Vagina (tissue), 2 donors: Measurements from ENCODE around the gene ASB7. TPM values are rescaled to one million over a fixed set of nuclear protein-coding genes. Genes with fewer than 3 reads are reported as not detected.
"Not testable (repeated sequence)": the region's sequence is repeated elsewhere in the genome, so short reads cannot be mapped to it uniquely, and the experiment has no call there.

Experiments used
- DNase-seq, 2 donors: peaks; one replicate each; pipeline ENCODE4 v3.0.0-alpha.2; 2017; ENCODE audit errors: extremely low spot score in 2 of 2
- H3K27ac ChIP-seq: fragments of 200-600 bp; sonication (generic); one replicate; pipeline ENCODE4 v1.5.1; 2019
- H3K27me3 ChIP-seq: fragments of 200-600 bp; sonication (generic); one replicate; pipeline ENCODE4 v1.5.1; 2019
- H3K36me3 ChIP-seq, 2 donors: fragments of 200-600 bp; sonication (generic); one replicate each; pipeline ENCODE4 v1.5.1; 2017 to 2019
- H3K4me1 ChIP-seq: fragments of 200-600 bp; sonication (generic); one replicate; pipeline ENCODE4 v1.5.1; 2019
- H3K4me3 ChIP-seq, 2 donors: fragments of 200-600 bp; sonication (generic); 1 replicate in 1 of 2; 2 replicates in 1 of 2; pipeline ENCODE4 v1.5.1; 2016 to 2019
- H3K9me3 ChIP-seq: fragments of 200-600 bp; sonication (generic); one replicate; pipeline ENCODE4 v1.5.1; 2019
- POLR2A ChIP-seq, 2 donors: fragments of 450-650 bp; IDR thresholded peaks; one replicate each; pipeline ENCODE4 v1.6.1; 2017; ENCODE audit warnings: antibody characterized with exemption in 2 of 2, mild to moderate bottlenecking in 2 of 2, moderate library complexity in 2 of 2
- POLR2AphosphoS5 ChIP-seq, 2 donors: sonication (generic); formaldehyde crosslinking; IDR thresholded peaks; one replicate each; pipeline ENCODE4 v1.9.0; 2017; ENCODE audit warnings: antibody characterized with exemption in 2 of 2, mild to moderate bottlenecking in 2 of 2, low read depth in 1 of 2; ENCODE audit not compliant: insufficient read depth in 1 of 2
- intact Hi-C: fragments of 100-400 bp; cut with DNase I; formaldehyde crosslinking; loops from one replicate; pipeline ENCODE4 v1.15.1; 2023
- total RNA-seq: library from RNA; depleted of rRNA; stranded (reverse); fragments of >200 nt; gene quantifications from one replicate; pipeline ENCODE4 v1.2.3, GENCODE V29; 2016
- TF ChIP-seq, protein P1 (sequence below), 3 experiments: fragments of 450-650 bp in 2 of 3; fragments of 200-600 bp in 1 of 3; sonication (generic) in 1 of 3; IDR thresholded peaks; one replicate each; pipeline ENCODE4 v1.5.1; 2017 to 2019; ENCODE audit warnings: antibody characterized with exemption in 3 of 3, mild to moderate bottlenecking in 2 of 3, moderate library complexity in 2 of 3

Gene ASB7
- total RNA-seq, 1 donor from 2014 or later = 17.9 TPM

DNA sequence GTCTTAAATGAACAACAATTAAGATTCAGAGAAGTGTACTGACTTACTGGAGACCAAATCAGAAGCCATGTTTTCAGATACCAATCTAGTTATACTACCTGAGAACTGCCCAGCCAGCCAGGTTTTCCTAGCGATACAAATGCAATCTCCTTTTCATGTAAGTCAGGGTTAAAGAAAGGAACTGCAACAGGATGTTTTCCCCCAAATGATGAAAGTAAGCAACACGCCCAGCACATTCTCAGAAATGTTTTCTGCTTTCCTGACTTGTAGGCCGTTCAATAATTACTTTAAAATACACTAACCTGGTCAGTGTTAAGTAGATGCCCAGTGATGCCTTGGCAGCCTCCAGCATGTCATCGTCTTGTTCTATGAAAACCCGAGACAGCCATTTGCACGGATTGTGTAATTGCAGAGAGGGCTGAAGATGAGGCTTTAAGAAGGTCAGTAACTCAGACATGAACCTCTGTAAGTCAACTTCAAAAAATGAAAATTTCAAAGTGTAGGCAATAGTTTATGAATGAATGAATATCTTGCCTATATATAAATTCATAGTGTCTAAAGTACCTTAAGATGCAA lies 30.7 kb upstream of the ASB7 start:
- H3K27ac ChIP-seq = no peak overlapping the region
- H3K4me3 ChIP-seq = no peak overlapping the region
- peaks cover 0 to 25% of the 10 kb centered on the region in 2 donors for H3K36me3 ChIP-seq
- no peaks in the 10 kb centered on the region for H3K4me1 ChIP-seq
- DNase-seq = no peak
- no peaks in the 10 kb centered on the region for H3K9me3 ChIP-seq
- intact Hi-C loops = loop anchor here (5.0 kb wide), 1 partner anchor 224 kb away; no protein-coding TSS in a partner anchor
- H3K27me3 ChIP-seq = no peaks in the 10 kb centered on the region
- TF ChIP-seq POLR2A (IDR thresholded peaks at IDR 0.05) (no peak), POLR2AphosphoS5 (IDR thresholded peaks at IDR 0.05; ENCODE audit: insufficient read depth in 1 of 2, low read depth in 1 of 2) (no peak)
- TF ChIP-seq, protein P1, sequence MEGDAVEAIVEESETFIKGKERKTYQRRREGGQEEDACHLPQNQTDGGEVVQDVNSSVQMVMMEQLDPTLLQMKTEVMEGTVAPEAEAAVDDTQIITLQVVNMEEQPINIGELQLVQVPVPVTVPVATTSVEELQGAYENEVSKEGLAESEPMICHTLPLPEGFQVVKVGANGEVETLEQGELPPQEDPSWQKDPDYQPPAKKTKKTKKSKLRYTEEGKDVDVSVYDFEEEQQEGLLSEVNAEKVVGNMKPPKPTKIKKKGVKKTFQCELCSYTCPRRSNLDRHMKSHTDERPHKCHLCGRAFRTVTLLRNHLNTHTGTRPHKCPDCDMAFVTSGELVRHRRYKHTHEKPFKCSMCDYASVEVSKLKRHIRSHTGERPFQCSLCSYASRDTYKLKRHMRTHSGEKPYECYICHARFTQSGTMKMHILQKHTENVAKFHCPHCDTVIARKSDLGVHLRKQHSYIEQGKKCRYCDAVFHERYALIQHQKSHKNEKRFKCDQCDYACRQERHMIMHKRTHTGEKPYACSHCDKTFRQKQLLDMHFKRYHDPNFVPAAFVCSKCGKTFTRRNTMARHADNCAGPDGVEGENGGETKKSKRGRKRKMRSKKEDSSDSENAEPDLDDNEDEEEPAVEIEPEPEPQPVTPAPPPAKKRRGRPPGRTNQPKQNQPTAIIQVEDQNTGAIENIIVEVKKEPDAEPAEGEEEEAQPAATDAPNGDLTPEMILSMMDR (IDR thresholded peaks at IDR 0.05) = no peak

DNA sequence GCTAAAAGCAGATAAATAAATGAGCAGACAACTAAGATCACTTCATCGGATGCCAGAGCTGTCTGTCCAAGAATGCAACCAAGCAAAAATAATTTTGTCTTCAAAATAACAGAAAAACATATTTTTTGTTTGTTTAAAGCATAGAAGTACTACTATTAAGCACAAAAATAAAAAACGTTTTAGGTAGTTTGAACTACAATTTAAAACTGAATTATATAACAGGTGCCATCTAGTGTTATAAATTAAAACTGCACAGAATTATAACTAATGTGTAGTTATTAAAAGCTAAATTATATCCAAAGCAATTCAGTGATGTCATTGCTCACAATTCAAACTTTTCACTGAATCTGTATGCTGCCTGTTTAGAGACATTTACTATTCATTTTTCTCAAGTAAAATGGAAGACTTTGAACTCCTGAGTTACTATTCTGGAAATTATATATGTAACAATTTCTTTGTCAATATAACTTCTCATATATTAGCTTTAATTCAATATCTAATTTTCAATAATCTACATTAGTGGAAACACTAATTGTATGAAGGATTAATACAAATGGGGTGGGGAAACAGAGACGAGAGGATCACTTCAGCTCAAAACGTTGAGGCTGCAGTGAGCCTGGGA lies 29.9 kb upstream of the ASB7 start:
- no peak overlapping the region for H3K27ac ChIP-seq
- no peaks in the 10 kb centered on the region for H3K9me3 ChIP-seq
- H3K27me3 ChIP-seq = no peaks in the 10 kb centered on the region
- H3K4me1 ChIP-seq = no peaks in the 10 kb centered on the region
- no peak overlapping the region for H3K4me3 ChIP-seq
- peaks cover 0 to 25% of the 10 kb centered on the region in 2 donors for H3K36me3 ChIP-seq
- TF ChIP-seq, protein P1 (IDR thresholded peaks at IDR 0.05) = peak; percentile 27 to 61 (median 33)
- TF ChIP-seq POLR2AphosphoS5 (IDR thresholded peaks at IDR 0.05; ENCODE audit: insufficient read depth in 1 of 2, low read depth in 1 of 2) = no peak
- intact Hi-C loops = loop anchor here (5.0 kb wide), 1 partner anchor 225 kb away; no protein-coding TSS in a partner anchor
- no peak for DNase-seq

DNA sequence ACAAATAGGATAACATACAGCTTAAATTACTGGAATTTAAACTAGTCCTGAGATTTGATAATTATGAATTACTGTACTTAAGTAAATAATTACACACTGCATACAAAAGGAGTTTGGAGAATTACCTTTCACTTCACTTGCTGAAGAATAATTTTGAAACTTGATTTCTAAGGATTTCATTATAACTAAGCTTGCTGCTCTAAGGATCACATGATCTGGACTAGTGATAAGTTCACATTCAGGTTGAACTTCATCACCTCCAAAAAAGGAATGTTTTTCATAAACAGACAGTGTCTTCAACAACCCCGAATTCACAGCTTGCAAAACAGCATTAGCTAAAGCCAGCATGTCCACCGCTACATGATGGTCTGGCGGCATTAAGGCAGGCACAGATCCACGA lies 28.9 kb upstream of the ASB7 start:
- Histone ChIP-seq H3K27ac (no peak overlapping the region), H3K4me1 (no peaks in the 10 kb centered on the region), H3K4me3 (no peak overlapping the region), H3K9me3 (no peaks in the 10 kb centered on the region), H3K27me3 (no peaks in the 10 kb centered on the region), H3K36me3 (peaks cover 0 to 25% of the 10 kb centered on the region in 2 donors)
- TF ChIP-seq POLR2A (IDR thresholded peaks at IDR 0.05) = no peak
- TF ChIP-seq POLR2AphosphoS5 (IDR thresholded peaks at IDR 0.05; ENCODE audit: insufficient read depth in 1 of 2, low read depth in 1 of 2) = no peak
- TF ChIP-seq, protein P1 (IDR thresholded peaks at IDR 0.05) = no peak
- intact Hi-C loops = loop anchor here (5.0 kb wide), 1 partner anchor 226 kb away; no protein-coding TSS in a partner anchor
- no peak for DNase-seq

DNA sequence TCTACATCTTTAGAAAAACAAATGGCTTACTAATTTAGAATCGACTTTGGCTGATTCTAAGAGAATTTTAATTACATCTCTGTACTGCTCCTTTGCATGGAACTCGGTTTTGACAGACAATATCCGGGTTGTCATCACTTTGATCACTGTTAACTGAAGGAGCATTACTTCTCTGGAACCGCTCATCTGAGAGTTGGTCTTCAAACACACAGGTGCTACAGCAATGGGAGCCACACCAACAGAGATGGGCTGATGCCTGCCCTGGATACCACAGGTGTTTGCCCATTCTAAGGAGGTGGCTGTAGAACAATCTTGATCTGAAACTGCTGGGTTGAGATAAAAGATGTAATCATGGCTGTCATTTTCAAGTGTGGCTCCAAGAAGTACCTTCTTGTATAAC lies 22.0 kb upstream of the ASB7 start:
- Histone ChIP-seq H3K4me3 (no peak overlapping the region), H3K27me3 (no peaks in the 10 kb centered on the region), H3K4me1 (peaks cover 8% of the 10 kb centered on the region), H3K9me3 (no peaks in the 10 kb centered on the region), H3K27ac (no peak overlapping the region), H3K36me3 (peaks cover 0 to 4% of the 10 kb centered on the region in 2 donors)
- TF ChIP-seq, protein P1 (IDR thresholded peaks at IDR 0.05) = no peak
- TF ChIP-seq POLR2AphosphoS5 (IDR thresholded peaks at IDR 0.05; ENCODE audit: insufficient read depth in 1 of 2, low read depth in 1 of 2) (no peak), POLR2A (IDR thresholded peaks at IDR 0.05) (no peak)
- intact Hi-C loops = no loop called here
- no peak for DNase-seq

DNA sequence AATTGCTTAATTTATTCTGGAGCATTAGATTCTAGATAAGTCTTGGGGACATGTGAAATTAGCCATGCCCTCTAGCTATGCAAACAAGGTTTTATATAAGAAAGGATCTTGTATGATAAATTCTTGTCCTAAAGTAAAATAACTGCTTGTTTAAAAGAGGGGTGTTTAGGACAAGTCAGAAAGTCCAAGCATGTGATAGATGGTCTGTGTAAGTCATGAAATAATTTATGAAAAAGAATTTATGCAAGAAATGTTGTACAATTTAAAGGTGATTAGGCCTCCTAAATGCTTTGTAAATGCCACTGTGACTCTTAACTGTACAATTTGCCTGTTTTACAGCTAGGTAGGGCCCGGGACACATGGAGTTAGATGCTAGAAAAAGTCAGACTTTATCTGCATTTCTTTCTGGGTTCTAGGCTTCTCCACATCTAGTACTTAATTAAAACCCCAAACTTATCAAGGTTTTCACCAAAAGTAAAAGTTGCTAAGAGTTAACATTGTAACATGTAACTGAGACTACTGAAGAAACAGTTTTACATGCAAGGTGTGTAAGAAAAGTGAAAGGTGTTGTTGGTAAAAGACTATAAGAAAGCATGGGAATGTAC lies 13.6 kb upstream of the ASB7 start:
- no peak for DNase-seq

DNA sequence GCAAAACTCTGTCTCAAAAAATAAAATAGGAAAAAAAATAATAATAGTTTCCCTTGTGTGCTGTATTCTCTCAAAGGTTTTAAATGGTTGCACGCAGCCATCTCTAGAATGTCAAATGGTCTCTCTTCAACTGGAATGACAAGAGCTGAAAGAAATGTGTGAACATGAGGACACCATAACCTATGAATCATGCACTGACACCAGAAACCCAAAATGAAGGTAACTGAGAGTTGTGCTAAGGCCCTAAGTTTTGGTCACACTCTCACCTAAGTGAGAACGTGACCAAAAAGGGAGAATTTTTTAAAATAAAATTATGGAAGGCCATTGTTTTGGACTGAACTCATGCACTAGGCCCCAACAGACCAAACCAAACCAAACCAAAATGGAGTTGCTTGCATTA lies 11.2 kb upstream of the ASB7 start:
- H3K9me3 ChIP-seq, H3K27ac ChIP-seq, H3K27me3 ChIP-seq, DNase-seq, intact Hi-C loops, H3K4me3 ChIP-seq, H3K36me3 ChIP-seq: not testable (repeated sequence)
- peaks cover 18% of the 10 kb centered on the region for H3K4me1 ChIP-seq

More for the DNA sequence above, 13.6 kb upstream of the ASB7 start:
- H3K4me1 ChIP-seq = no peaks in the 10 kb centered on the region
- TF ChIP-seq, protein P1 (IDR thresholded peaks at IDR 0.05) = no peak
- TF ChIP-seq POLR2A (IDR thresholded peaks at IDR 0.05) (no peak), POLR2AphosphoS5 (IDR thresholded peaks at IDR 0.05; ENCODE audit: insufficient read depth in 1 of 2, low read depth in 1 of 2) (no peak)
- no peak overlapping the region for H3K27ac ChIP-seq
- H3K36me3 ChIP-seq = no peaks in the 10 kb centered on the region
- intact Hi-C loops = no loop called here
- H3K9me3 ChIP-seq = no peaks in the 10 kb centered on the region
- no peak overlapping the region for H3K4me3 ChIP-seq
- no peaks in the 10 kb centered on the region for H3K27me3 ChIP-seq
